Fibroblast of upper back skin (primary cell): ENCODE measurements around the gene CPA5.
A peak's percentile ranks its signal among the peaks of the same experiment; 100 is the strongest.

Source experiments
- DNase-seq: peaks from one replicate; pipeline ENCODE4 v3.0.0-alpha.2; 2013

The CPA5 gene

GRCh38 chr7:130344271-130344866 lies at the start of gene CPA5:
Gene CPA5 (plus strand): TSS chr7:130344816. CDS start chr7:130346486, 1,670 bp downstream.
- DNase-seq, result no peak

- DNase-seq, result no peak
Measured at GRCh38 chr7:130296221-130296951, 48.2 kb upstream of the CPA5 start.

- DNase-seq, result peak; percentile 84
Measured at GRCh38 chr7:130297628-130298543, 46.7 kb upstream of the CPA5 start.

GRCh38 chr7:130298544-130299326 lies 45.9 kb upstream of the CPA5 start:
- DNase-seq, result no peak

- DNase-seq, result peak; percentile 65
Measured at GRCh38 chr7:130299866-130300265, 44.8 kb upstream of the CPA5 start.

- no peak for DNase-seq
Measured at GRCh38 chr7:130301501-130302020, 43.1 kb upstream of the CPA5 start.

- DNase-seq, result no peak
Measured at GRCh38 chr7:130302649-130303048, 42.0 kb upstream of the CPA5 start.

GRCh38 chr7:130303127-130303526 lies 41.5 kb upstream of the CPA5 start:
- DNase-seq, result no peak

- no peak for DNase-seq
Measured at GRCh38 chr7:130303551-130303950, 41.1 kb upstream of the CPA5 start.

GRCh38 chr7:130303982-130304381 lies 40.6 kb upstream of the CPA5 start:
- DNase-seq, result no peak

- DNase-seq, result no peak
Measured at GRCh38 chr7:130304878-130305277, 39.7 kb upstream of the CPA5 start.

- DNase-seq, result no peak
Measured at GRCh38 chr7:130305433-130306042, 39.1 kb upstream of the CPA5 start.

- no peak for DNase-seq
Measured at GRCh38 chr7:130309986-130310385, 34.6 kb upstream of the CPA5 start.

GRCh38 chr7:130314305-130314704 lies 30.3 kb upstream of the CPA5 start:
- DNase-seq, result no peak

GRCh38 chr7:130319541-130319940 lies 25.1 kb upstream of the CPA5 start:
- no peak for DNase-seq

- DNase-seq, result peak; percentile 35
Measured at GRCh38 chr7:130321542-130322229, 22.9 kb upstream of the CPA5 start.

GRCh38 chr7:130322615-130323014 lies 22.0 kb upstream of the CPA5 start:
- no peak for DNase-seq

GRCh38 chr7:130324306-130324943 lies 20.2 kb upstream of the CPA5 start:
- no peak for DNase-seq

GRCh38 chr7:130329681-130330080 lies 14.9 kb upstream of the CPA5 start:
- DNase-seq, result no peak

GRCh38 chr7:130332259-130333053 lies 12.2 kb upstream of the CPA5 start:
- DNase-seq, result peak; percentile 34
